HEK293 (cell line): Measurements from ENCODE around the gene HIPK1.

Source experiments
- IKZF3 ChIP-seq: fragments of 450-650 bp; IDR thresholded peaks from 2 replicates; pipeline ENCODE4 v1.5.0; 2018; ENCODE audit warnings: missing biosample characterization, mild to moderate bottlenecking, missing genetic modification characterization, moderate library complexity
- KLF1 ChIP-seq: fragments of 450-650 bp; formaldehyde crosslinking; IDR thresholded peaks from 2 replicates; pipeline ENCODE4 v1.5.1; 2016; ENCODE audit warnings: missing biosample characterization, missing genetic modification characterization
- PRDM1 ChIP-seq: fragments of 450-650 bp; formaldehyde crosslinking; IDR thresholded peaks from 2 replicates; pipeline ENCODE4; 2016; ENCODE audit warnings: missing biosample characterization, missing genetic modification characterization
- PRDM2 ChIP-seq: fragments of 450-650 bp; formaldehyde crosslinking; IDR thresholded peaks from 2 replicates; pipeline ENCODE4 v1.5.1; 2016; ENCODE audit warnings: missing biosample characterization, missing genetic modification characterization, borderline replicate concordance
- SP3 ChIP-seq: fragments of 450-650 bp; formaldehyde crosslinking; IDR thresholded peaks from 2 replicates; pipeline ENCODE4 v1.5.1; 2016; ENCODE audit warnings: missing biosample characterization, missing genetic modification characterization
- TRIM28 ChIP-seq: IDR thresholded peaks from 2 replicates; pipeline ENCODE4 v1.6.1; 2011; ENCODE audit warnings: low read length, control low read depth, borderline replicate concordance
- TSHZ1 ChIP-seq: fragments of 450-650 bp; formaldehyde crosslinking; IDR thresholded peaks from 2 replicates; pipeline ENCODE4 v1.5.1; 2016; ENCODE audit warnings: missing biosample characterization, missing genetic modification characterization, borderline replicate concordance
- WT1 ChIP-seq: fragments of 450-650 bp; formaldehyde crosslinking; IDR thresholded peaks from 2 replicates; pipeline ENCODE4 v1.5.1; 2016; ENCODE audit warnings: missing biosample characterization, missing genetic modification characterization
- YY1 ChIP-seq: fragments of 450-650 bp; formaldehyde crosslinking; IDR thresholded peaks from 2 replicates; pipeline ENCODE4 v1.5.1; 2018; ENCODE audit warnings: missing biosample characterization, missing genetic modification characterization
- ZFHX2 ChIP-seq: fragments of 450-650 bp; formaldehyde crosslinking; conservative IDR thresholded peaks from 2 replicates; pipeline ENCODE4 v1.5.1; 2016; ENCODE audit warnings: missing biosample characterization, missing genetic modification characterization
- ZNF112 ChIP-seq: fragments of 450-650 bp; formaldehyde crosslinking; IDR thresholded peaks from 2 replicates; pipeline ENCODE4 v1.5.0; 2017; ENCODE audit warnings: missing biosample characterization, missing genetic modification characterization
- ZNF114 ChIP-seq: fragments of 450-650 bp; formaldehyde crosslinking; IDR thresholded peaks from 2 replicates; pipeline ENCODE4 v1.5.0; 2017; ENCODE audit warnings: missing biosample characterization, missing genetic modification characterization
- ZNF174 ChIP-seq: fragments of 450-650 bp; formaldehyde crosslinking; IDR thresholded peaks from 2 replicates; pipeline ENCODE4 v1.5.0; 2017; ENCODE audit warnings: missing biosample characterization, mild to moderate bottlenecking, missing genetic modification characterization
- ZNF214 ChIP-seq: fragments of 450-650 bp; formaldehyde crosslinking; IDR thresholded peaks from 2 replicates; pipeline ENCODE4 v1.5.1; 2017; ENCODE audit warnings: missing biosample characterization, mild to moderate bottlenecking, missing genetic modification characterization, borderline replicate concordance
- ZNF239 ChIP-seq: fragments of 450-650 bp; formaldehyde crosslinking; IDR thresholded peaks from 2 replicates; pipeline ENCODE4 v1.5.1; 2016; ENCODE audit warnings: missing biosample characterization, missing genetic modification characterization
- ZNF394 ChIP-seq: fragments of 450-650 bp; formaldehyde crosslinking; IDR thresholded peaks from 2 replicates; pipeline ENCODE4 v1.5.1; 2016; ENCODE audit warnings: missing biosample characterization, missing genetic modification characterization, mild to moderate bottlenecking, moderate library complexity, borderline replicate concordance
- ZNF473 ChIP-seq: fragments of 450-650 bp; formaldehyde crosslinking; IDR thresholded peaks from 2 replicates; pipeline ENCODE4 v1.5.1; 2017; ENCODE audit warnings: missing biosample characterization, missing genetic modification characterization
- ZNF501 ChIP-seq: fragments of 450-650 bp; formaldehyde crosslinking; IDR thresholded peaks from 2 replicates; pipeline ENCODE4 v1.5.1; 2016; ENCODE audit warnings: missing biosample characterization, missing genetic modification characterization
- ZNF558 ChIP-seq: fragments of 450-650 bp; formaldehyde crosslinking; IDR thresholded peaks from 2 replicates; pipeline ENCODE4 v1.5.1; 2016; ENCODE audit warnings: missing biosample characterization, missing genetic modification characterization
- ZNF560 ChIP-seq: fragments of 450-650 bp; formaldehyde crosslinking; IDR thresholded peaks from 2 replicates; pipeline ENCODE4 v1.5.1; 2017; ENCODE audit warnings: missing biosample characterization, missing genetic modification characterization, borderline replicate concordance
- ZNF571 ChIP-seq: fragments of 450-650 bp; formaldehyde crosslinking; IDR thresholded peaks from 2 replicates; pipeline ENCODE4 v1.5.0; 2017; ENCODE audit warnings: missing biosample characterization, missing genetic modification characterization
- ZNF580 ChIP-seq: fragments of 450-650 bp; formaldehyde crosslinking; IDR thresholded peaks from 2 replicates; pipeline ENCODE4 v1.5.1; 2016; ENCODE audit warnings: missing biosample characterization, missing genetic modification characterization
- ZNF621 ChIP-seq: fragments of 450-650 bp; formaldehyde crosslinking; IDR thresholded peaks from 2 replicates; pipeline ENCODE4 v1.5.1; 2017; ENCODE audit warnings: missing biosample characterization, missing genetic modification characterization
- ZNF707 ChIP-seq: fragments of 450-650 bp; formaldehyde crosslinking; IDR thresholded peaks from 2 replicates; pipeline ENCODE4 v1.5.1; 2016; ENCODE audit warnings: missing biosample characterization, missing genetic modification characterization
- ZNF837 ChIP-seq: fragments of 450-650 bp; formaldehyde crosslinking; IDR thresholded peaks from 2 replicates; pipeline ENCODE4 v1.5.1; 2016; ENCODE audit warnings: missing biosample characterization, missing genetic modification characterization
- ZSCAN16 ChIP-seq: fragments of 450-650 bp; formaldehyde crosslinking; IDR thresholded peaks from 2 replicates; pipeline ENCODE4 v1.5.1; 2016; ENCODE audit warnings: missing biosample characterization, missing genetic modification characterization
- ZSCAN23 ChIP-seq: fragments of 450-650 bp; formaldehyde crosslinking; IDR thresholded peaks from 2 replicates; pipeline ENCODE4 v1.5.1; 2016; ENCODE audit warnings: missing biosample characterization, missing genetic modification characterization

HIPK1 gene

GRCh38 chr1:113904674-113905434 is 24.3 kb upstream of the HIPK1 start, which contains the start of the genes AP4B1 and DCLRE1B (continued):
- TF ChIP-seq ZNF239 (tag by site-specific recombination) (peak; percentile 94), TSHZ1 (tag by site-specific recombination) (no peak; the same call in 1 of the 2 replicates), ZNF501 (tag by site-specific recombination) (peak; percentile 87), ZNF580 (tag by site-specific recombination) (peak; percentile 5; the same call in 1 of the 2 replicates), PRDM1 (tag by site-specific recombination) (peak; percentile 68), ZSCAN16 (tag by site-specific recombination) (no peak), ZSCAN23 (tag by site-specific recombination) (no peak), ZNF707 (tag by site-specific recombination) (no peak), ZNF174 (no peak), ZNF837 (tag by site-specific recombination) (no peak), ZNF473 (no peak), TRIM28 (peak; percentile 96), ZNF394 (tag by site-specific recombination) (peak; percentile 74; the same call in 1 of the 2 replicates), ZNF214 (no peak), ZNF560 (tag by site-specific recombination) (no peak), IKZF3 (tag by site-specific recombination) (peak; percentile 97), ZFHX2 (tag by site-specific recombination) (peak; percentile 44), ZNF558 (tag by site-specific recombination) (peak; percentile 47; the same call in 1 of the 2 replicates), KLF1 (tag by site-specific recombination) (peak; percentile 55), ZNF114 (tag by site-specific recombination) (no peak), SP3 (tag by site-specific recombination) (peak; percentile 91), WT1 (tag by site-specific recombination) (peak; percentile 69), ZNF112 (tag by site-specific recombination) (no peak), PRDM2 (tag by site-specific recombination) (no peak), ZNF621 (tag by site-specific recombination) (no peak), YY1 (peak; percentile 71), ZNF571 (tag by site-specific recombination) (no peak)
